GM19463 (cell line): ENCODE data around the gene EPS8L1.
"Not testable (repeated sequence)": the region's sequence is repeated elsewhere in the genome, so short reads cannot be mapped to it uniquely, and the experiment has no call there.

Source experiments
- ATAC-seq: cut with Tn5 transposase; IDR thresholded peaks from one replicate; pipeline ENCODE4 v1.9.1; 2021; ENCODE audit warnings: mild to moderate bottlenecking, moderate library complexity; ENCODE audit not compliant: unreplicated experiment

EPS8L1 gene

DNA sequence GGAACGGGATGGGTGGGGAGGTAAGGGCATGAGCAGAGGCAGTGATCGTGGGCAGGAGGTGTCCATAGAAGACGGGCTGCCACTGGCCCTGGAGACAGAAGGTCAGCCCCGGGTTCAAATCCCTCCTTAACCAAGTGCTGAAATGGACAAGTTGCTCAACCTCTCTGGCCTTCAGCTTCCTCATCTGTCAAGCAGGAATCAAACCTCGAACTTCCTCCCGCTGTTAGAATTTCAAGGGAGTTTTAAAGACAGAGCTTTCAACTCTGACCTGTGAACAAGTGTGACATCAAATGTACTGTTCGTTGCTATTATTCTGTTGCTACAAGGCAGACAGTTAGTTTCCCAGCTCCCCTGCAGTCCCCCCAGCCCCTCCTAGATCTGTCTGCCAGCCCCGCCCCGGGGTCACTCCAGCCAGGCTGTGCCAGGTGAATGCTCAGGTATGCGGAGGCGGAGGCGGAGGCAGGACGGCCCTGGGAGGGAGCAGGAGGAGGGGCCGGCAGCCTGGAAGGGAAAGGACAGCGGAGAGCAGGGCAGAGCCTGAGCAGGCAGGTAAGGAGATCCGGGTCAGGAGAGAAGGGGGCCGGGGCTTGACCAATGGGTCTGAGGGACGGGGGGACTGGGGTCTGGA, at the start of gene EPS8L1:
EPS8L1 (plus strand) TSS at position 499 of the 628 bp plus-strand sequence. CDS start 576 bp downstream, outside the sequence.
- ATAC-seq = no peak

DNA sequence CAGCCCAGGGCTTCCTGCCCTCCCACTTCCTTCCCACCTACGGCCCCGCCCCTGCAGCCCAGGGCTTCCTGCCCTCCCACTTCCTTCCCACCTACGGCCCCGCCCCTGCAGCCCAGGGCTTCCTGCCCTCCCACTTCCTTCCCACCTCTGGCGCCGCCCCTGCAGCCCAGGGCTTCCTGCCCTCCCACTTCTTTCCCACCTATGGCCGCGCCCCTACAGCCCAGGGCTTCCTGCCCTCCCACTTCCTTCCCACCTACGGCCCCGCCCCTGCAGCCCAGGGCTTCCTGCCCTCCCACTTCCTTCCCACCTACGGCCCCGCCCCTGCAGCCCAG, 48.6 kb upstream of the EPS8L1 start:
- ATAC-seq = not testable (repeated sequence)

DNA sequence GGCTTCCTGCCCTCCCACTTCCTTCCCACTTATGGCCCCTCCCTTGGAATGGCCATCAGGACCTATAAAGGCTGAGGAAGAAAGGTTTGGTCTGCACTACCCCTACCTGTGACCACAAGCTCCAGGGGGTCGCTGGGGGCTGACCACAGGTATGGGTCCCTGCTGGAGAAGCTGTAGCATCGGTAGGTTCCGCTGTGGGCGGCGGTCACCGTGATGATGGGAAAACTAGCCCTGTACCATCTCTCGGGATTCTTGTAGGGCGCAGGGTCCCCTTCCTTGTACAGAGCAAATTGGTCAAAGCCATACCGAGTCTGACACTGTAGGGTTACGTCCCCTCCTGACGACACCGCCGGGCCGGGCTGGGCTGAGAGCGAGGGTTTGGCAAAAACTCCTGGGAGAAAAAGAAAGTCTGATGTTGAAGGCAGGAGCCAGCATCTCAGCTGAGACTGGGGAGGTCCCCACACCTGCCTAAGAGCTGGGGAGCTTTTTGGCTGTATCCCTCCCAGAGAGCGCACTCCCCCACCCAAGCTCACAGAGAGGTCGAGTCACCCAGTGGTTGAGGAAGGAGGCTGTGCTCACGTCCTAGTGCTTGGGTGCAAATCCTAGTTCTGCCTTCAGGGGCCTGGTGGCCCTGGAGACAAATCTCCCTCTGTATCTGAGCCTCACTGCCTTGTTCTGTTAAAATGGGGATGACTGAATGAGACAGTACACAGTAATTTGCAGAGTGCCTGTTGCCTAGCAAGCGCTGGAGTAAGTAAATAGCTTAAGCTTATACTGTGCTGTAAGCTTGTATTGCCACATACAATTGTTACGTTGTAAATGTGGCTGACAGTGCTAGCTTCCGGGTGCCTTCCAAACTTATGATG, 48.0 kb upstream of the EPS8L1 start:
- ATAC-seq = no peak

DNA sequence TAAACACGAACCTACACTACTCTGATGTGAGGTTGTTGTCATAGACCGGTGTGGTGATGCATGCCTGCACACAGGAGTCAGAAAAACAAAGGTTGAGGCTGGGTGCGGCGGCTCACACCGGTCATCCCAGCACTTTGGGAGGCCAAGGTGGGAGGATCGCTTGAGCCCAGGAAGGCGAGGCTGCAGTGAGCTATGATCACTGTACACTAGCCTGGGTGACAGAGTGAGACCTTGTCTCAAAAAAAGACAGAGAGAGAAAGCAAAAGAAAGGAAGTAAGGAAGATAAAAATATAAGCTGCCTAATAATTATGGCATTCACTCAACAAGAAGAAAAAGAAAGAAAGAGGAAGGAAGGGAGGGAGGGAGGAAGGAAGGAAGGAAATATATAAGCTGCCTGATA, 46.9 kb upstream of the EPS8L1 start:
- no peak for ATAC-seq

DNA sequence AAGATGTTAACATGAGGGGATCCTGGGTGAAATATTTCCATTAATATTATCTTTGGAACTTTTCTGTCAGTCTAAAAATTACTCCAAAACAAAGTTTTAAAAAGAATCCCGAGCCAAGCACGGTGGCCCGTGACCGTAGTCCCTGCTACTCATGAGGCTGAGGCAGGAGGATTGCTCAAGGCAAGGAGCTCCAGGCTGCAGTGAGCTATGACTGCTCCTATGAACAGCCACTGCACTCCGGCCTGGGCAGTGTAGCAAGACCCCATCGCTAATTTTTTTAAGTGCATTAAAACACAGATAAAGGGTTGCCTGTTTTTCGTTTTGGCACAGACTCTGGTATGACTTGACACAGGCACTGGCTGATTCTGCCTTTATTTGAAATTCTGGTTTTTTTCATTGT, 44.5 kb upstream of the EPS8L1 start:
- no peak for ATAC-seq

DNA sequence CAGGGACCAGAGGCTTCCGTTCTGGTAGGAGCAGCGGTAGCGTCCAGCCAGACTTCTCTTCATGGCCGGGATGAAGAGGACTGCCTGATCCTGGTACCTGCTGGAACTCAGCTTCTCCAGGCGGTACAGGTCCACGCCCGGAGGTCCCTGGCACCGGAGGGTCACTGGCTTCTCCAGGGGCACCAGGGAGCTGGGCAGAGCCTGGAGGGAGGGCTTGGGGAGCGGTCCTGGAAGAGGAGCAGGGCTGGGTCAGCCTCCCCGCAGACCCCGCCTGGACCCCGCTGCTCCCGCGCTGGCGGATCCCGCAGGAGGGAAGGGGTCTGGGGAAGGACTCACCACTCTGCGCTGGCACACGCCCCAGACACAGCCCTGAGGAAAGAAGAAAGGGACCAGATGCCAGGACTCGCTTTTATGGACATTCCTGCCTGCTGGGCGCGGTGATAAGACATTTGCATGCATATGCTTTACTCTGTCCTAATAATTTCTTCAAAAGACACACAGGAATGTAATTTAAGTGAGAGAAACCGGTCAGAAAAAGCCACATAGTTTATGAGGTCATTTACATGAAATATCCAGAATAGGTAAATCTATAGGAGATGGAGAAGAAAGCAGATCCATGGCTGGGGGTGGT, 43.4 kb upstream of the EPS8L1 start:
- ATAC-seq = no peak

DNA sequence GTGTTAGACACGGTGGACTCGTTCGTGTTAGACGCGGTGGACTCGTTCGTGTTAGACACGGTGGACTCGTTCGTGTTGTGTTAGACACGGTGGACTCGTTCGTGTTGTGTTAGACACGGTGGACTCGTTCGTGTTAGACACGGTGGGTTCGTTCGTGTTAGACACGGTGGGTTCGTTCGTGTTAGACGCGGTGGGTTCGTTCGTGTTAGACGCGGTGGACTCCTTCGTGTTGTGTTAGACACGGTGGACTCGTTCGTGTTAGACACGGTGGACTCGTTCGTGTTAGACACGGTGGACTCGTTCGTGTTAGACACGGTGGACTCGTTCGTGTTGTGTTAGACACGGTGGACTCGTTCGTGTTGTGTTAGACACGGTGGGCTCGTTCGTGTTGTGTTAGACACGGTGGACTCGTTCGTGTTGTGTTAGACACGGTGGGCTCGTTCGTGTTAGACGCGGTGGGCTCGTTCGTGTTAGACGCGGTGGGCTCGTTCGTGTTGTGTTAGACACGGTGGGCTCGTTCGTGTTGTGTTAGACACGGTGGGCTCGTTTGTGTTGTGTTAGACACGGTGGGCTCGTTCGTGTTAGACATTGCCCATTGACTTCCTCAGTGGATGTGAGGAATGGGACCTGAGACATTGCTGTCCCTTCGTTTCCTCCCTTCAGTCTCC, 42.6 kb upstream of the EPS8L1 start:
- not testable (repeated sequence) for ATAC-seq

DNA sequence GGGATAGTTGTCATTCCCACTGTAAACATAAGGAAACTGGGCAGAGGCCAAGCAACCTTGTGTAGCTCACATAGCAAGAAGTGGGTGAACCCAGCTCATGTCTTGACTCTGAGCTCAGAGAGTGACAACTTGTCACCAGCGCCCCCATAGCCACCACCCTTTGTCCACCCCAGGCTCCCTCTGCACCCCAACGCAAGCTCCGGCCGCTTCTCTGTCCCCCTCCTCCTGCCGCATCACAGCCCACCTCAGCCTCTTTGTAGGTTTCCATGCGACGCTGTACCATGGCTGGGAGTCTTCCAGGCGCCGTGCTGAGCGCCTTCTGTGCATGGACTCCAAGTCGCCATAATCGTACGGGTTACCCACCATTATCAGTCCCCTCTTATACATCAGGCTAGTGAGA, 40.9 kb upstream of the EPS8L1 start:
- no peak for ATAC-seq

DNA sequence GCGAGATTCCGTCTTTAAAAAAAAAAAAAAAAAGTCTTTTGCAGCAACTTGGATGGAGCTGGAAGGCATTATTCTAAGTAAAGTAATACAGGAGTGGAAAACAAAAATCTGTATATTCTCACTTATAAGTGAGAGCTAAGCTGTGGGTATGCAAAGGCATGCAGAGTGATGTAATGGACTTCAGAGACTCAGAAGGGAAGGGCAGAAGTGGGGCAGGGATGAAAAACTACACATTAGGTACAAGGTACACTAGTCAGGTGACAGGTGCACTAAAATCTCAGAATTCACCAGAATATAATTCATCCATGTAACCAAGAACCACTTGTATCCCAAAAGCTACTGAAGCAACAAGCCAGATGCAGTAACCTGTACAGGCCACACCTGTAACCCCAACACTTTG, 39.6 kb upstream of the EPS8L1 start:
- no peak for ATAC-seq

DNA sequence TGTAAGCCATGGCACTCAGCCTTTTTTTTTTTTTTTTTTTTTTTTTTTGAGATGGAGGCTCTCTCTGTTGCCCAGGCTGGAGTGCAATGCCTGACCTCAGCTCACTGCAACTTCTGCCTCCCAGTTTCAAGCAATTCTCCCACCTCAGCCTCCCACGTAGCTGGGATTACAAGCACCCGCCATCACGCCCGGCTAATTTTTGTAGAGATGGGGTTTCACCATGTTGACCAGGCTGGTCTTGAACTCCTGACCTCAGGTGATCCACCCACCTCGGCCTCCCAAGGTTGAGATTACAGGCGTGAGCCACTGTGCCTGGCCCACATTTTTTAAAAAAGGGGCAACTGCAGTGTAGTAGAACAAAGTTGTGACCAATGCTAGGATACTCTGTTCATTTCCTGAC, 38.1 kb upstream of the EPS8L1 start:
- ATAC-seq = not testable (repeated sequence)

DNA sequence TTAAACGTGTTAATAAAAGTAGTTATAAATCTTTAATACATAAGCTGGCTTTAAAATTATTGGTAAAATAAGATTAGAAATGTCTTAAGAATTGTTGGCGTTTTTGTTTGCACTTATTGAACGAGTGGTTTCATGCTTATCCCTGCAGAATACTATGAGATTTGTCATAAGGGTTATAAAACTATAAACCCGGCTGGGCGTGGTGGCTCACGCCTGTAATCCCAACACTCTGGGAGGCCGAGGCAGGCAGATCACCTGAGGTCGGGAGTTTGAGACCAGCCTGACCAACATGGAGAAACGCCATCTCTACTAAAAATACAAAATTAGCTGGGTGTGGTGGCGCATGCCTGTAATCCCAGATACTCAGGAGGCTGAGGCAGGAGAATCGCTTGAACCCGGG, 35.0 kb upstream of the EPS8L1 start:
- not testable (repeated sequence) for ATAC-seq

DNA sequence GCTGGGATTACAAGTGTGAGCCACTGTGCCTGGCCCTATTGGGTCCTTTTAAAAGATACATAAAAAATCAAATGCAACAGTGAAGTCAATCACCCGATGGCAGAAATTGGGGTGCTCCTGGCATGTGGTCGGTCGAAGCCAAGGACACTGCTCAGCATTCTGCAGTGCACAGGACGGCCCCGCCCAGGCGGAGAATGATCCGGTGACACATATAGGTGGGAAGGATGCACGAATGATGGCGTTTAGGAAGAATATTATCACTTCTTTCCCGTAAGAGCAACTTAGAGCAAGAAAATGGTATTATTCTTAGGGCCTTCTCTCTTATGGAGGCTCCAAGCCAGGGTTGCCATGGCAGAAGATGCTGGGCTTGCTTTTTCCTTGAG, 34.4 kb upstream of the EPS8L1 start:
- ATAC-seq = no peak

DNA sequence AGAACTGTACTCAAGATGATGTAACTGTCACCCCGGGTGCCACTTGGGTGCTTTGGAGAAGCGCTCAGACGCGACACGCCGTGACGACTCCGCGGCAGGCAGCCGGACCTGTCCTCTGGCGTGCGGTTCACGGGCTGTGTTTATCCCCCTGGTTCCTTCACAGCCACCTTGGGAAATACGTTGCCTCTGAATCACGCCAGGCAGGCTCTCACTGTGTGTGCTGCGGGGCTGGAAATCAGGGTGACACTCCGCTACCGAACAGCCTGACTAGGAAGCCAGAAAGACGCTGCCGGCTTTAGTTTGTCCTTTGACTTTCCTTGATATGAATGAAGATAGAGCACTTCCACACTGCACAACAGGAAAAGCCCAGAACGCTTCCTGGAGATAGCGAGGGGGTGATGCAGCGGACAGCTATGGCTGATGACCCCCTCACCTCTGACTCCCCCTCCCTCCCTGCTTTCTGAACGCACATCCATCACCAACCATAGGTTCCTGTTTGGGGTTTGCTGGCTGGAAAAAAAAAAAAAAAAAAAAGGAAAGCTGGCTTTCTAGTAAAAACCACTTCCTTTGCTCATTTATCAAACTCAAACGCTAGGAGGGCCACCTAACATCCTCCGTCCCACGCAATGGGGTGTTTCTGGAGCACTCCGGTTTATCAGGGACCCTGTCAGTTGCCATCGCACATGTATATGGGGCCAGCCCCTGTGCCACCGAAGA, 33.9 kb upstream of the EPS8L1 start:
- ATAC-seq = no peak

DNA sequence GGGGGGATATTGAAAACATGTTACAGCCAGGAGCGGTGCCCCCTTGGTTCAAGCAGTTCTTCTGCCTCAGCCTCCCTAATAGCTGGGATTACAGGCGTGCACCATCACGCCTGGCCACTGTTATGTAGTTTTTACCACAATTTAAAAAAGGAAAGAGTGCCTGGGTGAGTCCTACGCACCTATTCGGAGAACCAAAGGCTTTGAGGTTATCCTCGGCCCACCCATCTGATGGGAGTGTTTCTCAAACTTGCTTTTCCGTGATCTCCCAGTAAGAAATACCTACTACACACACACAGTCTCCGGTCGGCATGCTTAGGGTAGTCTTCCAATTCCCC, 33.4 kb upstream of the EPS8L1 start:
- ATAC-seq = no peak

DNA sequence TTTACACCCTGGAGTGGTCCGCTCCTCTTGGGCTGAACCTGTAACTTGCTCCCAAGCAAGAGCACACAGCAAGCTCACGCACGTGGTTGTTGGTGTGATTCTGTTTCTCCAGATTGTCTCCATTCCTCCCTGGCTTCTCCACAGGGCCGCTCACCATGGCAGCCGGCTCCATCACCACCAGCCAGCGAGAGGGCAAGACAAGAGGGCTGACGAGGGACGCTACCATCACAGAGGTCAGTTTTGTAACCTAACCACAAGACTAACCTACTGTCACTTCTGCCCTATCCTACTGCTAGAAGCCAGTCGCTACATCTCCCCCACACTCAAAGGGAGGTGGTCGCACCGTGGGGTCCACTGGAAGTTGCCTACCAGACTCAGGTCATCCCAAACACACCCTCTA, 33.0 kb upstream of the EPS8L1 start:
- ATAC-seq = no peak

DNA sequence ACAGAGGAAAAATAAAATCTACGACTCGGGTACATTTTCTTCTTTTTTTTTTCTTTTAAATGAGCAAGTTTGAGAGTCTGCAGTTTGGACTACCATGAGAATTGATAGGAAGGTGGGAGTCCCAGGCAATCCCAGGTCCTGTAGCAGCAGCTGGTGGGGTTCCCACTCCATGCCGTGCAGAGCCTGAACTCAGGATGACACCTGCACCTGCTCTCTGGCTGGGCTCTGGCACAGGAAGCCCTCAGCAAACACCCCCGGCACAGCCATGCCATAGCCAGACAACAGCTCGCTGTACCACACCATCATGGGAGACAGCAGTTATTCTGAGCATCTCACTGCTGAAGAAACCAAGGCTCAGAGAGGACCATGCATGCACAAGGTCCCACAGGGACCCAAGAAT, 31.4 kb upstream of the EPS8L1 start:
- ATAC-seq = no peak

DNA sequence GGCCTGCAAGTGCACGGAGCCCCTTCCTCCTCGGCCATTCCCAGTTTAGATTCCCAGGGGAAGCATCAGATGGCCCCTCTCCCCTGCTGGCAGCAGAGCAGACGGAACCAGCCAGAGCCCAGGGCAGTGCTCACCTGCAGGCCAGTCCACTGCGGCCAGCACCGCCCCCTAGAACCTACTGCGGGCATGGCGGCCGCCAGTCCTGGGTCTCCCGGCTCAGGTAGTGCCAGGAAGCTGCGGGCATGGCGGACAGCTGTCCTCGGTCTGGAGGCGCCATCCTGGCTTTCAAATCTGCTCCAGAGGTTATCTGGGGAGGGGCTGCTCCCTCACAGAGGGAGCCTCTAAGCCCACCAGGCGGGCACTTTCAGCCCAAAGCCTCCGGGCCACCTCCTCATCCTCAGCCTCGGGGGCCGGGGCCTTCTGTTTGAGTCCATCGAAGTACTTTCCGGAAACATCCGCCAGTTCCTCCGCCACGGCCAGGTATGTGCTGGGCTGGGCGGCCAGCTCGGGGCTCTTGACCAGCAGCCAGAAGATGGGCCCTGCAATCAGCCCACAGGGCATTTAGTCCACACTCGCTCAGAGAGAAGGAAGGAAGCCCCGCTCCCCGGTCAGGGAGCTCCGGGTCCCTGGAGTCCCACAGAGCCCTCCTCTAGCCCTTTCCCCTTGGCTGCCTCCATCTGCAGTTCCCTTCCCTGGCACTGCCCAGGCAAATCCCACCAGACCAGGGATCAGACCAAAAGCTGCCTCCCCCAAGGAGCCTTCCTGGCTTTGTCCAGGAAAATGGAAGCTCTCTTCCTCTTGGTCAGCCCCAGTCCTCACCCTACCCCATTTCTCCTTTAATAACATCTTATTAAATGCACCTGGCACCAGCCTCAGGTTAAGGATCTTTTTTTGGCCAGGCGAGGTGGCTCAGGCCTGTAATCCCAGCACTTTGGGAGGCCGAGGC, 30.6 kb upstream of the EPS8L1 start:
- ATAC-seq = no peak

DNA sequence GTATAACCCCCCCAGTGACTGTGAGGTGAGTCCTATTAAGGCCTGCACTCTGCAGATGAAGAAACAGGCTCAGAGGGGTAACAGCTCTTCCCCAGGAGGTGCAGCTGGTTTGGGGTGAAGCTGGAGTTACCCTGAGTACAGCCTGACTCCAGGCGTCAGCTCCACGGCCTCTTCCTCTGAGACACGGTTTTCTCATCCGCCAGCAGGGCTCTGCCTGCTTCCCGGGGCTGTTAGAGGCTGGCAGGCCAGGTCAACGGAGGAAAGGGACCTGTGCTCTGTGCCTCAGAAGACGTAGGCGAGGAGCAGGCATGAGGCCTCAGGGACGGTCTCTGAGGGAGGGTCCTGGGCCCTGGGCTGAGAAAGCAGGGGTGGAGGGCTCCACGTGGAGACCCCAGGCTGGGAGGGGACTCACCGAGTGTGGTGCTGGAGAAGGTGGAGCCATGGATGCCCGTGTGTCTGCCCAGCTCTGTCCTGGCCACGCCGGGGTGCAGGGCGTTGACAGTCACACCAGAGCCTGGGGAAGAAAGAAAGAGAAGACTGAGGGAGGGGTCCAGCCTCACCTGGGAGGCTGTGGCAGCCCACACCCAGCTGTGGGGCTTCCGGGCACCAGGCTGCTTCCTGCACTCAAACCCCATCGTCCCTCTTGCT, 28.6 kb upstream of the EPS8L1 start:
- no peak for ATAC-seq

DNA sequence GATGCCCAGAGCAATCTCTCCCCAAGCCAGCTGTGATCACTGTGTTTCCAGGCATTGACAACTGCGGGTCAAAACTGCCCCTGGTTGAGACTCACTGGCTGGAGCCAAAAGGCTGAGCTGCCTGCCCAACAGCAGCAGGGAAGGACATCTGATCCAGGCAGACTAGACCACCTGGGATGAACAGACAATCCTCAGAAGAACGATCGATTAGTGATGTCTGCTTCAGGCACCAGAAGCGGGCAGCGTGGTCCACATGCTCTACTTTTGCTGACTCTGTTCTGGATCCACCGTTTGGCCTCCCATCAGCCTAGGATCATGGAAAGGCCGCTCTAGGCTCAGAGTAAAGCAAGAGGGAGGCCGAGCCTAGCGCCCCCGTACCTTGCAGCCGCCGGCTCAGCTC, 27.7 kb upstream of the EPS8L1 start:
- ATAC-seq = no peak

DNA sequence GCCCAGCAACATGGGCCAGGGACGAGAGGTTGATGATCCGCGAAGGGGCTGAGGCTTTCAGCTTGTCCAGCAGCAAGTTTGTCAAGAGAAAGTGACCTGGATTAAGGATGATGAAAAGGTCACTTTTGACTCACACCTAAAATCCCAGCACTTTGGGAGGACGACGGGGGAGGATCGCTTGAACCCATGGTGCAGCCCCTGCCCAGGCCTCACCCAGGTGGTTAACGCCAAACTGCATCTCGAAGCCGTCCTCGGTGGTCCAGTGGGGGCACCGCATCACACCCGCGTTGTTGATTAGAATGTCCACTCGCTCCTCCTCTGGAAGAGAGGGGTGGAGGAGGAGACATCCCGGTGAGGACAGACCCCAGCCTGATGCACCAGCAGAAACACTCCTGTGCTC, 27.2 kb upstream of the EPS8L1 start:
- no peak for ATAC-seq
